H1 (cell line): ENCODE results near the gene CRTC3. TPM values are rescaled to one million over a fixed set of nuclear protein-coding genes. Genes with fewer than 3 reads are reported as not detected.

Source experiments
- CTCF ChIA-PET: fragments of 300-600 bp; sonication (Branson Sonifier 250); formaldehyde crosslinking; loops from one replicate; lab custom pipeline; 2021; ENCODE audit not compliant: partially characterized antibody; lab: Charles Lee
- POLR2A ChIA-PET: fragments of 300-600 bp; sonication (Branson Sonifier 250); formaldehyde crosslinking; loops from one replicate; lab custom pipeline; 2021; ENCODE audit warnings: inconsistent platforms; ENCODE audit not compliant: partially characterized antibody; lab: Charles Lee
- DNase-seq, 2 experiments: peaks; one replicate each; pipeline versions ENCODE4 v3.0.0 to v3.0.0-alpha.2; 2010 to 2022; ENCODE audit warnings: low spot score in 2 of 2, low read depth in 1 of 2, mixed read lengths in 1 of 2
- FAIRE-seq: peaks from 2 replicates; lab custom pipeline; 2011; peaks lifted over from hg19 to GRCh38; lab: Jason Lieb, UNC
- H2AFZ ChIP-seq: 2 replicates; pipeline ENCODE4 v1.8.1; 2012; ENCODE audit warnings: low read length, inconsistent platforms
- H2AK5ac ChIP-seq: 2 replicates; pipeline ENCODE4 v1.6.1; 2013; ENCODE audit warnings: low read depth, low read length
- H2BK120ac ChIP-seq: replicated peaks from 2 replicates; pipeline ENCODE3; 2013; ENCODE audit warnings: low read depth, low read length, inconsistent platforms
- H2BK12ac ChIP-seq: 2 replicates; pipeline ENCODE4 v1.6.1; 2013; ENCODE audit warnings: low read depth, low read length
- H2BK15ac ChIP-seq: 2 replicates; pipeline ENCODE4 v1.6.1; 2013; ENCODE audit warnings: low read length
- H2BK20ac ChIP-seq: 2 replicates; pipeline ENCODE4 v1.6.1; 2013; ENCODE audit warnings: low read length
- H2BK5ac ChIP-seq: 2 replicates; pipeline ENCODE4 v1.6.1; 2013; ENCODE audit warnings: low read depth, low read length
- H3K14ac ChIP-seq: 2 replicates; pipeline ENCODE4 v1.6.1; 2013; ENCODE audit warnings: inconsistent platforms; ENCODE audit not compliant: insufficient read length
- H3K18ac ChIP-seq: 2 replicates; pipeline ENCODE4 v1.6.1; 2013; ENCODE audit warnings: low read length; ENCODE audit errors: extremely low read depth
- H3K23ac ChIP-seq: 2 replicates; pipeline ENCODE4 v1.6.1; 2013; ENCODE audit warnings: inconsistent platforms; ENCODE audit not compliant: insufficient read length
- H3K23me2 ChIP-seq: 2 replicates; pipeline ENCODE4 v1.6.1; 2013; ENCODE audit warnings: low read depth, low read length
- H3K27ac ChIP-seq: 2 replicates; pipeline ENCODE4 v1.6.1; 2011; ENCODE audit warnings: low read depth, low read length, inconsistent platforms
- H3K27me3 ChIP-seq, 4 experiments: replicated peaks in 1 of 4; 1 replicate in 1 of 4; 2 replicates in 3 of 4; pipeline versions ENCODE4 v1.6.1 to v1.8.1; 2011 to 2013; ENCODE audit warnings: low read length in 3 of 4, mild to moderate bottlenecking in 3 of 4, inconsistent platforms in 2 of 4, mixed read lengths in 2 of 4, moderate library complexity in 1 of 4; ENCODE audit not compliant: control insufficient read depth in 3 of 4, insufficient read depth in 3 of 4; ENCODE audit errors: extremely low read depth in 1 of 4
- H3K36me3 ChIP-seq, 4 experiments: 2 replicates each; pipeline versions ENCODE4 v1.6.1 to v1.8.1; 2011 to 2013; ENCODE audit warnings: mild to moderate bottlenecking in 4 of 4, low read length in 3 of 4, moderate library complexity in 2 of 4, control low read depth in 1 of 4, inconsistent platforms in 1 of 4; ENCODE audit not compliant: insufficient read depth in 4 of 4, control insufficient read depth in 2 of 4
- H3K4ac ChIP-seq: replicated peaks from 2 replicates; pipeline ENCODE3; 2013; ENCODE audit warnings: low read length, low read depth, mixed read lengths, inconsistent platforms; ENCODE audit not compliant: insufficient read length
- H3K4me1 ChIP-seq, 4 experiments: replicated peaks in 1 of 4; 1 replicate in 1 of 4; 2 replicates in 3 of 4; pipeline versions ENCODE4 v1.6.1 to v1.8.1; 2011 to 2013; ENCODE audit warnings: low read length in 3 of 4, inconsistent platforms in 2 of 4, mixed read lengths in 1 of 4; ENCODE audit not compliant: insufficient read depth in 4 of 4, control insufficient read depth in 3 of 4
- H3K4me2 ChIP-seq, 2 experiments: 2 replicates each; pipeline versions ENCODE4 v1.6.1 to v1.8.1; 2011 to 2013; ENCODE audit warnings: low read depth in 2 of 2, low read length in 2 of 2, control low read depth in 1 of 2, inconsistent platforms in 1 of 2, mild to moderate bottlenecking in 1 of 2; ENCODE audit not compliant: insufficient read depth in 1 of 2
- H3K4me3 ChIP-seq, 4 experiments: fragments of 200-600, 300-600 bp in 1 of 4; sonication (generic), shearing (Covaris generic), sonication (Bioruptor Twin) in 1 of 4; 2 replicates each; pipeline versions ENCODE4 v1.5.1 to v1.8.1; 2011 to 2016; ENCODE audit warnings: low read length in 4 of 4, low read depth in 3 of 4, control low read depth in 2 of 4, inconsistent platforms in 2 of 4, mild to moderate bottlenecking in 2 of 4, mixed read lengths in 1 of 4, moderate library complexity in 1 of 4; ENCODE audit not compliant: insufficient read depth in 2 of 4; ENCODE audit errors: extremely low read depth in 1 of 4
- H3K56ac ChIP-seq: replicated peaks from 2 replicates; pipeline ENCODE3; 2013; ENCODE audit warnings: low read depth, mild to moderate bottlenecking, mixed read lengths, low read length, inconsistent platforms; ENCODE audit not compliant: insufficient read length
- H3K79me1 ChIP-seq: 2 replicates; pipeline ENCODE4 v1.6.1; 2013; ENCODE audit warnings: low read depth, low read length, control low read depth
- H3K79me2 ChIP-seq, 2 experiments: 2 replicates each; pipeline versions ENCODE4 v1.6.1 to v1.8.1; 2012 to 2013; ENCODE audit warnings: low read length in 2 of 2, mild to moderate bottlenecking in 2 of 2, inconsistent platforms in 1 of 2; ENCODE audit not compliant: insufficient read depth in 2 of 2, control insufficient read depth in 1 of 2
- H3K9ac ChIP-seq, 4 experiments: replicated peaks in 1 of 4; 1 replicate in 1 of 4; 2 replicates in 3 of 4; pipeline versions ENCODE4 v1.6.1 to v1.8.1; 2011 to 2013; ENCODE audit warnings: low read depth in 3 of 4, low read length in 3 of 4, control low read depth in 2 of 4, mild to moderate bottlenecking in 2 of 4, moderate library complexity in 2 of 4, inconsistent platforms in 1 of 4; ENCODE audit errors: extremely low read depth in 1 of 4
- H3K9me3 ChIP-seq, 2 experiments: 2 replicates each; pipeline versions ENCODE4 v1.6.1 to v1.8.1; 2012 to 2013; ENCODE audit warnings: mild to moderate bottlenecking in 2 of 2, moderate library complexity in 2 of 2, control low read depth in 1 of 2, inconsistent platforms in 1 of 2, low read depth in 1 of 2, low read length in 1 of 2, mixed read lengths in 1 of 2; ENCODE audit not compliant: insufficient read depth in 2 of 2
- H4K20me1 ChIP-seq, 2 experiments: replicated peaks in 1 of 2; 2 replicates each; pipeline versions ENCODE3 to v1.8.1; 2011 to 2013; ENCODE audit warnings: inconsistent platforms in 2 of 2, low read length in 2 of 2, mild to moderate bottlenecking in 1 of 2; ENCODE audit not compliant: insufficient read depth in 2 of 2, control insufficient read depth in 1 of 2
- H4K5ac ChIP-seq: 2 replicates; pipeline ENCODE4 v1.6.1; 2013; ENCODE audit warnings: low read length, low read depth, mixed read lengths, inconsistent platforms; ENCODE audit not compliant: insufficient read length
- H4K8ac ChIP-seq: 2 replicates; pipeline ENCODE4 v1.8.0; 2013; ENCODE audit warnings: mild to moderate bottlenecking, moderate library complexity, low read length, inconsistent platforms; ENCODE audit not compliant: insufficient read depth; ENCODE audit errors: extremely low read depth
- H4K91ac ChIP-seq: replicated peaks from 2 replicates; pipeline ENCODE3; 2013; ENCODE audit warnings: low read length, mixed read lengths, inconsistent platforms; ENCODE audit not compliant: insufficient read length
- HDAC2 ChIP-seq, 2 experiments: fragments of 300-600 bp in 1 of 2; sonication (generic) in 1 of 2; IDR thresholded peaks; 2 replicates each; pipeline ENCODE4 v1.6.1; 2011 to 2012; ENCODE audit warnings: low read depth in 2 of 2, low read length in 2 of 2, mild to moderate bottlenecking in 2 of 2, moderate library complexity in 2 of 2, borderline replicate concordance in 1 of 2, inconsistent platforms in 1 of 2
- WGBS, 2 experiments: shearing (Covaris generic) in 1 of 2; methylation state at CpG; one replicate each; pipeline versions ENCODE4 v1.1.6 to v1.1.7; 2013 to 2015; ENCODE audit warnings: low lambda C conversion rate in 2 of 2, mixed read lengths in 2 of 2, inconsistent platforms in 1 of 2, low coverage in 1 of 2, missing lambda C conversion rate in 1 of 2; ENCODE audit not compliant: insufficient replicate concordance in 2 of 2, insufficient coverage in 1 of 2, insufficient read length in 1 of 2; ENCODE audit errors: extremely low coverage in 1 of 2, missing lambda C conversion rate in 1 of 2; 5-methylcytosine and 5-hydroxymethylcytosine counted together
- polyA plus RNA-seq, 7 experiments: library from polyadenylated mRNA; depleted of rRNA in 3 of 7; stranded (reverse) in 5 of 7; unstranded in 2 of 7; fragments of >200 nt in 5 of 7; fragments of 200-250 nt in 2 of 7; gene quantifications; 1 replicate in 5 of 7; 2 replicates in 1 of 7; 4 replicates in 1 of 7; pipeline versions ENCODE4 v1.2.1 to v1.2.3, GENCODE V29; 2011 to 2013; ENCODE audit warnings: missing spikeins in 2 of 7, mixed read lengths in 2 of 7
- total RNA-seq: library from RNA; stranded (reverse); fragmentation: NEBNext Ultra II Directional; extraction: Animal tissue kit (Norgen Biotek cat#: 25700); gene quantifications from 2 replicates; pipeline ENCODE4 v1.2.1, GENCODE V29; 2021

CRTC3 gene
- total and polyA plus RNA-seq, 2 of the 8 experiments (the other 6 are each of a cell fraction or from before 2014, with no cell fraction given) = 5.0 to 5.3 TPM

- CTCF ChIA-PET = interaction anchor here (0.7 to 1.2 kb wide), 2 partner anchors 9 to 33 kb away, joined by 3 to 5 read pairs; no protein-coding TSS in a partner anchor
- WGBS, 2 experiments = 78% methylated on average over 1 of the region's 1 CpG; no CpG with 5 or more reads in 1 of the 2 experiments
Observed at GRCh38 chr15:90681056-90681455, 151.3 kb downstream of the CRTC3 start.

More at GRCh38 chr15:90681056-90681455, 151.3 kb downstream of the CRTC3 start:
- H3K4ac ChIP-seq = no peak overlapping the region
- H3K9me3 ChIP-seq = no peaks in the 10 kb centered on the region
- no peak overlapping the region for H2AFZ ChIP-seq
- no peaks in the 10 kb centered on the region for H3K27me3 ChIP-seq
- FAIRE-seq (no peak), DNase-seq (no peak)
- no peaks in the 10 kb centered on the region for H4K20me1 ChIP-seq
- H2BK12ac ChIP-seq = no peak overlapping the region
- H3K4me3 ChIP-seq = no peak overlapping the region
- no peak overlapping the region for H4K5ac ChIP-seq
- H2BK20ac ChIP-seq = no peak overlapping the region
- H3K23me2 ChIP-seq = no peaks in the 10 kb centered on the region
- H3K27ac ChIP-seq = no peak overlapping the region
- no peak overlapping the region for H2AK5ac ChIP-seq
- H3K4me1 ChIP-seq = peaks cover 0 to 2% (median 0%) of the 10 kb centered on the region in 4 experiments; a peak in 1 of 7 replicates
- H4K8ac ChIP-seq = no peak overlapping the region
- H2BK5ac ChIP-seq = no peak overlapping the region
- no peaks in the 10 kb centered on the region for H3K79me1 ChIP-seq
- H3K23ac ChIP-seq = no peak overlapping the region
- H3K79me2 ChIP-seq = no peaks in the 10 kb centered on the region
- POLR2A ChIA-PET = no interaction called here
- H2BK15ac ChIP-seq = no peak overlapping the region
- H2BK120ac ChIP-seq = no peak overlapping the region
- H3K36me3 ChIP-seq = no peaks in the 10 kb centered on the region
- no peak overlapping the region for H3K14ac ChIP-seq
- H3K4me2 ChIP-seq = no peak overlapping the region
- no peak overlapping the region for H4K91ac ChIP-seq
- no peak overlapping the region for H3K9ac ChIP-seq
- H3K18ac ChIP-seq = no peak overlapping the region
- no peak for TF ChIP-seq HDAC2 (IDR thresholded peaks at IDR 0.05; ENCODE audit: borderline replicate concordance in 1 of 2, low read depth in 2 of 2, low read length in 2 of 2)
- TF ChIP-seq, all 59 proteins: peak for 0
- no peak overlapping the region for H3K56ac ChIP-seq
